ENCODE measurements around the gene VAV2. TPM values are rescaled to one million over a fixed set of nuclear protein-coding genes. Genes with fewer than 3 reads are reported as not detected.

The VAV2 gene
- total and polyA plus RNA-seq, 2 of the 4 experiments (the other 2 are of a cell fraction): 10.8 to 13.4 TPM

GRCh38 chr9:133980864-133981588 is 11.1 kb downstream of the VAV2 start:
- peak overlapping the region; percentile 62 for H2AFZ ChIP-seq (replicated peaks; ENCODE audit: low read length, poor library complexity)
- no peak overlapping the region for H2BK15ac ChIP-seq (ENCODE audit: low read depth, low read length)
- no peak overlapping the region; the same call in 1 of the 2 replicates for H2AK5ac ChIP-seq (ENCODE audit: low read depth, low read length)
- H3K23ac ChIP-seq (ENCODE audit: low read depth, low read length): 0 out of 2 replicates have a peak overlapping the region, but pooled peaks have one; percentile 16
- H3K18ac ChIP-seq (ENCODE audit: low read depth, low read length): no peak overlapping the region
- H3K14ac ChIP-seq (replicated peaks; ENCODE audit: low read depth, low read length): no peak overlapping the region
- POLR2A ChIA-PET (ENCODE audit: unreplicated experiment): interaction anchor here (0.6 kb wide), 1 partner anchor 266 kb away, joined by 3 read pairs; no protein-coding TSS in a partner anchor
- in situ Hi-C loops (cut with MboI; ENCODE audit: low sequenced_read_pairs): no loop called here
- H3K36me3 ChIP-seq (ENCODE audit: control insufficient read depth, insufficient read depth, low read length): 0 out of 2 replicates have a peak, but pooled peaks cover 1% of the 10 kb centered on the region
- intact Hi-C loops (cut with micrococcal nuclease): no loop called here
- no peak overlapping the region for H2BK120ac ChIP-seq (ENCODE audit: low read depth, low read length)
- H2BK5ac ChIP-seq (ENCODE audit: low read depth, low read length, poor library complexity, severe bottlenecking): no peak overlapping the region
- no peak overlapping the region for H4K91ac ChIP-seq (ENCODE audit: insufficient read depth, low read depth, low read length)
- no peak overlapping the region for H3K27ac ChIP-seq (ENCODE audit: insufficient read depth, low read length)
- H3K4me2 ChIP-seq (ENCODE audit: low read depth, low read length): no peak overlapping the region
- peak overlapping the region; percentile 52 for H2AK9ac ChIP-seq (replicated peaks; ENCODE audit: low read depth, low read length, poor library complexity)
- no peaks in the 10 kb centered on the region for H3K27me3 ChIP-seq (ENCODE audit: control insufficient read depth, insufficient read depth, low read length)
- no peak for TF ChIP-seq MXI1 (IDR thresholded peaks at IDR 0.05; ENCODE audit: borderline replicate concordance, low read depth, low read length)
- TF ChIP-seq SMC3 (IDR thresholded peaks at IDR 0.05; ENCODE audit: low read depth, low read length): no peak
- 94% methylated on average over 3 of the region's 25 CpGs; no CpG with 5 or more reads in 1 of the 2 experiments for WGBS, 2 experiments (ENCODE audit: extremely low coverage in 2 of 2, insufficient read length in 1 of 2)
- DNase-seq: no peak
- CTCF ChIA-PET: no interaction called here
- H3K4ac ChIP-seq (ENCODE audit: low read depth, low read length): no peak overlapping the region
- BruUV-seq (replicated peaks): no TSS peak
- peaks cover 28 to 87% of the 10 kb centered on the region in 2 experiments for H3K79me1 ChIP-seq (ENCODE audit: low read depth in 1 of 2, low read length in 2 of 2)
- peaks cover 18% of the 10 kb centered on the region for H3K9me1 ChIP-seq (ENCODE audit: insufficient read depth, low read length)
- no peak overlapping the region for H3K4me3 ChIP-seq (ENCODE audit: insufficient read depth, low read depth, low read length)
- peaks cover 25% of the 10 kb centered on the region for H3K4me1 ChIP-seq (ENCODE audit: control insufficient read depth, insufficient read depth, low read length)
- H3K9me3 ChIP-seq (ENCODE audit: control insufficient read depth, insufficient read depth, low read length): no peaks in the 10 kb centered on the region
- H4K8ac ChIP-seq (ENCODE audit: low read depth in 2 of 2, low read length in 2 of 2): no peak overlapping the region
- H2BK20ac ChIP-seq (ENCODE audit: low read depth, low read length): no peak overlapping the region
- ATAC-seq (ENCODE audit: low read depth): no peak
- no peak overlapping the region for H4K5ac ChIP-seq (ENCODE audit: low read depth, low read length)
- no peak overlapping the region for H3K9ac ChIP-seq (ENCODE audit: low read depth, low read length)
- dilution Hi-C loops (cut with HindIII; ENCODE audit: low sequenced_read_pairs, unreplicated experiment): no loop called here
- H3K56ac ChIP-seq (ENCODE audit: extremely low read depth, insufficient read depth, low read length): no peak overlapping the region
- peaks cover 92% of the 10 kb centered on the region for H4K20me1 ChIP-seq (ENCODE audit: insufficient read depth, low read length)
